GM12878 (cell line): Measurements from ENCODE around the gene ADGRG1. TPM values are rescaled to one million over a fixed set of nuclear protein-coding genes. Genes with fewer than 3 reads are reported as not detected.

Experiments used
- ATAC-seq: fragments of 200-7000 bp; cut with Tn5 transposase; 3 replicates; pipeline ENCODE4 v1.9.1; 2020; ENCODE audit warnings: mild to moderate bottlenecking, moderate library complexity
- BruUV-seq: library from RNA; stranded (reverse); fragments of 400-500 nt; replicated peaks from 2 replicates; lab custom pipeline; 2021; lab: Mats Ljungman, UMichigan
- CTCF ChIA-PET: fragments of 300-600 bp; sonication (Branson Sonifier 250); formaldehyde crosslinking; extraction: SDS; loops from one replicate; lab custom pipeline; 2021; ENCODE audit warnings: inconsistent platforms; lab: Yijun Ruan, JAX
- POLR2A ChIA-PET: fragments of 350-600 bp; formaldehyde crosslinking; extraction: SDS; loops from one replicate; lab custom pipeline; 2021; ENCODE audit warnings: inconsistent platforms; lab: Charles Lee
- RAD21 ChIA-PET: fragments of 300-600 bp; sonication (Branson Sonifier 250); formaldehyde crosslinking; loops from one replicate; lab custom pipeline; 2023; ENCODE audit warnings: antibody characterized with exemption; ENCODE audit not compliant: unreplicated experiment; lab: Charles Lee
- SMC1A ChIA-PET: fragments of 300-600 bp; sonication (Branson Sonifier 250); formaldehyde crosslinking; loops from one replicate; lab custom pipeline; 2023; ENCODE audit not compliant: unreplicated experiment, uncharacterized antibody; lab: Charles Lee
- DNase-seq: peaks from one replicate; pipeline ENCODE4 v3.0.0-alpha.2; 2011; ENCODE audit warnings: low read depth, low spot score
- FAIRE-seq: peaks from 3 replicates; lab custom pipeline; 2011; peaks lifted over from hg19 to GRCh38; lab: Jason Lieb, UNC
- H2AFZ ChIP-seq: 2 replicates; pipeline ENCODE4 v1.6.0; 2011; ENCODE audit warnings: low read depth, low read length, control low read depth; ENCODE audit not compliant: control insufficient read depth
- H3K27ac ChIP-seq: 2 replicates; pipeline ENCODE4 v1.5.1; 2011; ENCODE audit warnings: control low read depth; ENCODE audit not compliant: control insufficient read depth, insufficient read depth
- H3K27me3 ChIP-seq, 2 experiments: replicated peaks in 1 of 2; 2 replicates each; pipeline versions ENCODE4 v1.6.0 to v1.6.1; 2011; ENCODE audit warnings: low read length in 1 of 2; ENCODE audit not compliant: control insufficient read depth in 2 of 2, insufficient read depth in 2 of 2
- H3K36me3 ChIP-seq, 2 experiments: 2 replicates each; pipeline ENCODE4 v1.5.1; 2011; ENCODE audit warnings: low read length in 1 of 2; ENCODE audit not compliant: control insufficient read depth in 2 of 2, insufficient read depth in 2 of 2
- H3K4me1 ChIP-seq: 2 replicates; pipeline ENCODE4 v1.6.1; 2011; ENCODE audit warnings: mild to moderate bottlenecking, low read length, moderate library complexity, mixed read lengths; ENCODE audit not compliant: control insufficient read depth, insufficient read depth
- H3K4me2 ChIP-seq: 2 replicates; pipeline ENCODE4 v1.6.0; 2011; ENCODE audit warnings: control low read depth; ENCODE audit not compliant: control insufficient read depth, insufficient read depth
- H3K4me3 ChIP-seq: fragments of 200-600 bp; sonication (generic); 2 replicates; pipeline ENCODE4 v1.5.1; 2016
- H3K79me2 ChIP-seq: 2 replicates; pipeline ENCODE4 v1.6.0; 2011; ENCODE audit warnings: low read length; ENCODE audit not compliant: control insufficient read depth, insufficient read depth
- H3K9ac ChIP-seq: 2 replicates; pipeline ENCODE4 v1.8.0; 2011; ENCODE audit warnings: low read length, control low read depth, mixed read lengths; ENCODE audit not compliant: control insufficient read depth, insufficient read depth
- H3K9me3 ChIP-seq: replicated peaks from 3 replicates; pipeline ENCODE4 v1.5.1; 2011; ENCODE audit warnings: mild to moderate bottlenecking, low read length; ENCODE audit not compliant: control insufficient read depth, insufficient read depth
- H4K20me1 ChIP-seq: 2 replicates; pipeline ENCODE4 v1.6.0; 2011; ENCODE audit not compliant: control insufficient read depth, insufficient read depth
- ASH2L ChIP-seq: fragments of 300-600, 200-600 bp; sonication (generic); IDR thresholded peaks from 2 replicates; pipeline ENCODE4 v1.6.1; 2017; ENCODE audit warnings: low read depth, mild to moderate bottlenecking, borderline replicate concordance
- BACH1 ChIP-seq: fragments of 450-650 bp; IDR thresholded peaks from 2 replicates; pipeline ENCODE4 v1.6.1; 2017; ENCODE audit warnings: mild to moderate bottlenecking, borderline replicate concordance
- CREB1 ChIP-seq: IDR thresholded peaks from 2 replicates; pipeline ENCODE4 v1.6.1; 2012; ENCODE audit warnings: low read depth, mild to moderate bottlenecking, inconsistent platforms
- DPF2 ChIP-seq: fragments of 450-650 bp; IDR thresholded peaks from 2 replicates; pipeline ENCODE4 v1.6.1; 2017; ENCODE audit warnings: mild to moderate bottlenecking
- FOXM1 ChIP-seq: IDR thresholded peaks from 2 replicates; pipeline ENCODE4 v1.6.1; 2012; ENCODE audit warnings: low read depth, mild to moderate bottlenecking, inconsistent platforms, low read length, moderate library complexity
- HDAC6 ChIP-seq: fragments of 200-600 bp; sonication (generic); IDR thresholded peaks from one replicate; pipeline ENCODE4 v1.8.0; 2017; ENCODE audit warnings: antibody characterized with exemption; ENCODE audit not compliant: unreplicated experiment
- HDGF ChIP-seq: fragments of 450-650 bp; IDR thresholded peaks from 2 replicates; pipeline ENCODE4 v1.6.1; 2016; ENCODE audit warnings: antibody characterized with exemption
- KAT2A ChIP-seq: conservative IDR thresholded peaks from 2 replicates; pipeline ENCODE4 v1.6.1; 2011; ENCODE audit warnings: low read depth, low read length; ENCODE audit not compliant: control insufficient read depth
- KDM1A ChIP-seq: fragments of 200-600 bp; sonication (generic); IDR thresholded peaks from 2 replicates; pipeline ENCODE4 v1.6.1; 2016; ENCODE audit warnings: borderline replicate concordance
- PML ChIP-seq: IDR thresholded peaks from 2 replicates; pipeline ENCODE4 v1.6.1; 2012; ENCODE audit warnings: low read length, inconsistent platforms
- SIX5 ChIP-seq: IDR thresholded peaks from 2 replicates; pipeline ENCODE4 v1.6.1; 2011; ENCODE audit warnings: mild to moderate bottlenecking, low read depth, low read length, moderate library complexity; ENCODE audit not compliant: severe bottlenecking
- SMC3 ChIP-seq: IDR thresholded peaks from 2 replicates; pipeline ENCODE4 v1.6.1; 2011; ENCODE audit warnings: low read length, improper control_type of control experiment, borderline replicate concordance
- TCF3 ChIP-seq: IDR thresholded peaks from 2 replicates; pipeline ENCODE4 v1.6.1; 2012; ENCODE audit warnings: low read depth, mild to moderate bottlenecking, low read length, borderline replicate concordance; ENCODE audit not compliant: insufficient read depth
- YBX1 ChIP-seq: fragments of 450-650 bp; IDR thresholded peaks from 2 replicates; pipeline ENCODE4 v1.6.1; 2016; ENCODE audit warnings: antibody characterized with exemption
- ZBED1 ChIP-seq: IDR thresholded peaks from 2 replicates; pipeline ENCODE4 v1.6.1; 2016; ENCODE audit warnings: borderline replicate concordance
- WGBS: methylation state at CpG from one replicate; pipeline ENCODE4 v1.1.6; 2016; ENCODE audit warnings: low lambda C conversion rate; ENCODE audit not compliant: insufficient replicate concordance, insufficient coverage; ENCODE audit errors: missing lambda C conversion rate; 5-methylcytosine and 5-hydroxymethylcytosine counted together
- in situ Hi-C: fragments of 300-500 bp; cut with MboI; formaldehyde crosslinking; loops from 9 replicates; pipeline ENCODE4 v1.14.3; 2018; ENCODE audit warnings: mixed read lengths
- intact Hi-C: fragments of 100-400 bp; cut with micrococcal nuclease; formaldehyde crosslinking; loops from one replicate; pipeline ENCODE4 v1.14.2; 2022; ENCODE audit not compliant: unreplicated experiment
- polyA plus RNA-seq, 11 experiments: library from polyadenylated mRNA; depleted of rRNA in 4 of 11; unstranded in 6 of 11; stranded (reverse) in 5 of 11; fragments of >200 nt; fragmentation: Nextera tagmentation in 4 of 11; fragmentation: Illumina TruSeq in 1 of 11; extraction: Ambion mirVana in 4 of 11; extraction: Trizol in 1 of 11; gene quantifications; 1 replicate in 1 of 11; 2 replicates in 10 of 11; pipeline versions ENCODE4 v1.2.1 to v1.2.3, GENCODE V29; 2011 to 2016; ENCODE audit warnings: inconsistent platforms in 2 of 11, missing spikeins in 2 of 11, low read depth in 1 of 11
- total RNA-seq, 4 experiments: library from RNA; depleted of rRNA in 3 of 4; stranded (reverse); fragments of >200 nt in 3 of 4; fragmentation: Illumina TruSeq in 1 of 4; extraction: Trizol in 1 of 4; gene quantifications; 2 replicates each; pipeline versions ENCODE4 v1.2.1 to v1.2.3, GENCODE V29; 2013 to 2021
- TF ChIP-seq, protein P1 (sequence below): IDR thresholded peaks from 2 replicates; pipeline ENCODE4 v1.6.1; 2011; ENCODE audit warnings: low read depth, low read length, improper control_type of control experiment, borderline replicate concordance
- TF ChIP-seq, protein P2 (sequence below): IDR thresholded peaks from 2 replicates; pipeline ENCODE4 v1.6.1; 2011; ENCODE audit warnings: borderline replicate concordance, low read depth, mild to moderate bottlenecking, moderate library complexity, mixed read lengths, low read length; ENCODE audit not compliant: insufficient read depth; ENCODE audit errors: extremely low read length
- TF ChIP-seq, protein P3 (sequence below): fragments of 450-650 bp; IDR thresholded peaks from 2 replicates; pipeline ENCODE4 v1.6.1; 2017; ENCODE audit warnings: mild to moderate bottlenecking, moderate library complexity
- TF ChIP-seq, protein P4 (sequence below): IDR thresholded peaks from 2 replicates; pipeline ENCODE4 v1.6.1; 2011; ENCODE audit warnings: low read depth, mild to moderate bottlenecking, low read length, moderate library complexity, borderline replicate concordance; ENCODE audit errors: extremely low read depth

Gene ADGRG1
- total and polyA plus RNA-seq, 10 of the 15 experiments (the other 5 are each of a cell fraction or from before 2014, with no cell fraction given): 0.07 to 2.0 (median 0.75) TPM

DNA sequence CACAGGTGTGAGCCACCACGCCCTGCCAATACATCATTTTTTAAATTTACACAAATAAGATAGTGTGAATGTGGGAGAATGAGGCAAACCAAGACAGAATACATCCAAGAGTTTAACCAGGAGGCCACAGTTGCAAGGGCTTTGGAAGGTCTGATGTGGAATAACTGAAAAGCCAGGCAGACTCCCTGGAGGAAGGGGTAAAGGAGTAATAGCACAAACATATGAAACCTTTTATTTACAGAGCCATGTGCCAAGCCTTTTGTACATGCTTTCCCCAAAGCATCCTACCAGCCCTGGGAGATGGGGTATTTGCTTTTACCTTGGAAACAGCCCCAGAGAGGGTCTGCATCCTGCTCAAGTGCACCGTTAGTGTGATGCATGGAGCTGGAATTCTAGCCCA is 44.4 kb downstream of the ADGRG1 start:
- DNase-seq: no peak
- POLR2A ChIA-PET: no interaction called here
- in situ Hi-C loops: no loop called here

More for the DNA sequence above, 44.4 kb downstream of the ADGRG1 start:
- H3K27me3 ChIP-seq: peaks cover 5 to 7% of the 10 kb centered on the region in 2 experiments
- TF ChIP-seq, protein P1, sequence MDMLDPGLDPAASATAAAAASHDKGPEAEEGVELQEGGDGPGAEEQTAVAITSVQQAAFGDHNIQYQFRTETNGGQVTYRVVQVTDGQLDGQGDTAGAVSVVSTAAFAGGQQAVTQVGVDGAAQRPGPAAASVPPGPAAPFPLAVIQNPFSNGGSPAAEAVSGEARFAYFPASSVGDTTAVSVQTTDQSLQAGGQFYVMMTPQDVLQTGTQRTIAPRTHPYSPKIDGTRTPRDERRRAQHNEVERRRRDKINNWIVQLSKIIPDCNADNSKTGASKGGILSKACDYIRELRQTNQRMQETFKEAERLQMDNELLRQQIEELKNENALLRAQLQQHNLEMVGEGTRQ: no peak
- TF ChIP-seq YBX1 (no peak), SIX5 (no peak), KDM1A (no peak), TCF3 (no peak), KAT2A (no peak), ZBED1 (no peak), CREB1 (no peak), FOXM1 (no peak), ASH2L (no peak), DPF2 (no peak), SMC3 (no peak), BACH1 (no peak), HDGF (no peak), HDAC6 (no peak), PML (no peak)
- TF ChIP-seq, protein P2, sequence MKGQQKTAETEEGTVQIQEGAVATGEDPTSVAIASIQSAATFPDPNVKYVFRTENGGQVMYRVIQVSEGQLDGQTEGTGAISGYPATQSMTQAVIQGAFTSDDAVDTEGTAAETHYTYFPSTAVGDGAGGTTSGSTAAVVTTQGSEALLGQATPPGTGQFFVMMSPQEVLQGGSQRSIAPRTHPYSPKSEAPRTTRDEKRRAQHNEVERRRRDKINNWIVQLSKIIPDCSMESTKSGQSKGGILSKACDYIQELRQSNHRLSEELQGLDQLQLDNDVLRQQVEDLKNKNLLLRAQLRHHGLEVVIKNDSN: no peak
- TF ChIP-seq, protein P3, sequence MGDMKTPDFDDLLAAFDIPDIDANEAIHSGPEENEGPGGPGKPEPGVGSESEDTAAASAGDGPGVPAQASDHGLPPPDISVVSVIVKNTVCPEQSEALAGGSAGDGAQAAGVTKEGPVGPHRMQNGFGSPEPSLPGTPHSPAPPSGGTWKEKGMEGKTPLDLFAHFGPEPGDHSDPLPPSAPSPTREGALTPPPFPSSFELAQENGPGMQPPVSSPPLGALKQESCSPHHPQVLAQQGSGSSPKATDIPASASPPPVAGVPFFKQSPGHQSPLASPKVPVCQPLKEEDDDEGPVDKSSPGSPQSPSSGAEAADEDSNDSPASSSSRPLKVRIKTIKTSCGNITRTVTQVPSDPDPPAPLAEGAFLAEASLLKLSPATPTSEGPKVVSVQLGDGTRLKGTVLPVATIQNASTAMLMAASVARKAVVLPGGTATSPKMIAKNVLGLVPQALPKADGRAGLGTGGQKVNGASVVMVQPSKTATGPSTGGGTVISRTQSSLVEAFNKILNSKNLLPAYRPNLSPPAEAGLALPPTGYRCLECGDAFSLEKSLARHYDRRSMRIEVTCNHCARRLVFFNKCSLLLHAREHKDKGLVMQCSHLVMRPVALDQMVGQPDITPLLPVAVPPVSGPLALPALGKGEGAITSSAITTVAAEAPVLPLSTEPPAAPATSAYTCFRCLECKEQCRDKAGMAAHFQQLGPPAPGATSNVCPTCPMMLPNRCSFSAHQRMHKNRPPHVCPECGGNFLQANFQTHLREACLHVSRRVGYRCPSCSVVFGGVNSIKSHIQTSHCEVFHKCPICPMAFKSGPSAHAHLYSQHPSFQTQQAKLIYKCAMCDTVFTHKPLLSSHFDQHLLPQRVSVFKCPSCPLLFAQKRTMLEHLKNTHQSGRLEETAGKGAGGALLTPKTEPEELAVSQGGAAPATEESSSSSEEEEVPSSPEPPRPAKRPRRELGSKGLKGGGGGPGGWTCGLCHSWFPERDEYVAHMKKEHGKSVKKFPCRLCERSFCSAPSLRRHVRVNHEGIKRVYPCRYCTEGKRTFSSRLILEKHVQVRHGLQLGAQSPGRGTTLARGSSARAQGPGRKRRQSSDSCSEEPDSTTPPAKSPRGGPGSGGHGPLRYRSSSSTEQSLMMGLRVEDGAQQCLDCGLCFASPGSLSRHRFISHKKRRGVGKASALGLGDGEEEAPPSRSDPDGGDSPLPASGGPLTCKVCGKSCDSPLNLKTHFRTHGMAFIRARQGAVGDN: no peak
- TF ChIP-seq, protein P4, sequence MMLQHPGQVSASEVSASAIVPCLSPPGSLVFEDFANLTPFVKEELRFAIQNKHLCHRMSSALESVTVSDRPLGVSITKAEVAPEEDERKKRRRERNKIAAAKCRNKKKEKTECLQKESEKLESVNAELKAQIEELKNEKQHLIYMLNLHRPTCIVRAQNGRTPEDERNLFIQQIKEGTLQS: no peak
- SMC1A ChIA-PET: interaction anchor here (1.2 to 1.3 kb wide), 2 partner anchors 10 to 13 kb away, joined by 3 read pairs; no protein-coding TSS in a partner anchor
- no peak for ATAC-seq
- CTCF ChIA-PET: interaction anchor here (1.1 kb wide), 1 partner anchor 84 kb away, joined by 3 read pairs; no protein-coding TSS in a partner anchor
- FAIRE-seq: no peak
- no peaks in the 10 kb centered on the region for H3K79me2 ChIP-seq
- no peak overlapping the region for H3K27ac ChIP-seq
- H3K4me2 ChIP-seq: no peak overlapping the region
- RAD21 ChIA-PET: interaction anchor here (1.3 kb wide), 1 partner anchor 97 kb away, joined by 3 read pairs; no protein-coding TSS in a partner anchor
- H4K20me1 ChIP-seq: no peaks in the 10 kb centered on the region
- no peak overlapping the region for H3K9ac ChIP-seq
- no TSS peak for BruUV-seq
- intact Hi-C loops: no loop called here
- no peaks in the 10 kb centered on the region for H3K4me1 ChIP-seq
- 4% methylated on average over 2 of the region's 2 CpGs for WGBS
- no peak overlapping the region for H2AFZ ChIP-seq
- no peak overlapping the region for H3K4me3 ChIP-seq
- no peaks in the 10 kb centered on the region for H3K9me3 ChIP-seq
- no peaks in the 10 kb centered on the region for H3K36me3 ChIP-seq
